GM18505 (cell line): Measurements from ENCODE around the gene ZC3H11A.
"Not testable (repeated sequence)": the region's sequence is repeated elsewhere in the genome, so short reads cannot be mapped to it uniquely, and the experiment has no call there.

Source experiments
- ATAC-seq: cut with Tn5 transposase; IDR thresholded peaks from one replicate; pipeline ENCODE4 v1.9.1; 2021; ENCODE audit not compliant: unreplicated experiment
- POLR2A ChIP-seq: IDR thresholded peaks from 4 replicates; pipeline ENCODE4 v1.6.1; 2011; ENCODE audit warnings: borderline replicate concordance; ENCODE audit not compliant: insufficient read depth, insufficient read length; ENCODE audit errors: extremely low read depth

Gene ZC3H11A

GRCh38 chr1:203797948-203798655 is 2.7 kb downstream of the ZC3H11A start:
- no peak for TF ChIP-seq POLR2A
- ATAC-seq = no peak

GRCh38 chr1:203799157-203799556 is 3.7 kb downstream of the ZC3H11A start:
- no peak for TF ChIP-seq POLR2A
- no peak for ATAC-seq

GRCh38 chr1:203799971-203800370 is 4.5 kb downstream of the ZC3H11A start:
- TF ChIP-seq POLR2A = no peak
- no peak for ATAC-seq

- TF ChIP-seq POLR2A = no peak
- ATAC-seq = no peak
These were observed 10.3 kb downstream of the ZC3H11A start for GRCh38 chr1:203805689-203806088.

GRCh38 chr1:203807196-203807595 is 11.8 kb downstream of the ZC3H11A start:
- ATAC-seq = no peak
- TF ChIP-seq POLR2A = no peak

GRCh38 chr1:203813581-203814341 is 18.3 kb downstream of the ZC3H11A start:
- ATAC-seq = no peak

DNA sequence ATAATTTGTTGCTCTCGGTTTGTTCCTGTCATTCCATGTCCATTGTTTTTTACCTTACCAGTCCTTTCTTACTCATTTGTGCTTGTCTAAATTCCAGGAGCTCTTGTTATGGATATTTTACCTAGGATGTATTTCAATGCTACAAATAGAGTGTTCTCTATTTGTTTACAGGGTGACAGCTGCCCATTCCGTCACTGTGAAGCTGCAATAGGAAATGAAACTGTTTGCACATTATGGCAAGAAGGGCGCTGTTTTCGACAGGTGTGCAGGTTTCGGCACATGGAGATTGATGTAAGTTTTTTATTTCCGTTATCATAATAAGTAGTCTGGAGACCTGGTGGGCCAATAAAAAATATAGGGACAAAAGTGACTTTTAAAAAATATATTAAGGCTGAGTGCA is 23.0 kb downstream of the ZC3H11A start:
- no peak for TF ChIP-seq POLR2A
- ATAC-seq = no peak

More at GRCh38 chr1:203813581-203814341, 18.3 kb downstream of the ZC3H11A start:
- no peak for TF ChIP-seq POLR2A

DNA sequence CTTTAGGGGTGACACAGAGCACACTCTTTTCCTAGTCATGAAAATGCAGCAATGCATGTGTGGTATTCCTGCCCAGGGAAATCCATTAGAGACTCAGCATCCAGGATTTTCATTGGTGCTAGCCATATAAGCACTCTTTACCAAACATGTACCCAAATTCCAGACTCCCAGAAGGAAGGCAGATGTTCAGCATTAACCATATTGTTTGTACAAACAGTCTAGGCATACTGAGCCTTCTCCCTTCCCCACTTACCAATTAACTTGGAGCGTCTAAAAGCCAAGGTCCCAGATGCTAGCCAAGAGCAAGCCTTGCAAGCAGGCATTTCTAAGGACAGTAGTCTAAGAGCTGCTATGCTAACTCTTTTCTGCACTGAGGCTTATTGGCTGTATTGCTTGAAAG is 27.9 kb downstream of the ZC3H11A start:
- no peak for TF ChIP-seq POLR2A
- ATAC-seq = no peak

GRCh38 chr1:203826175-203826574 is 30.8 kb downstream of the ZC3H11A start:
- ATAC-seq = no peak
- no peak for TF ChIP-seq POLR2A

DNA sequence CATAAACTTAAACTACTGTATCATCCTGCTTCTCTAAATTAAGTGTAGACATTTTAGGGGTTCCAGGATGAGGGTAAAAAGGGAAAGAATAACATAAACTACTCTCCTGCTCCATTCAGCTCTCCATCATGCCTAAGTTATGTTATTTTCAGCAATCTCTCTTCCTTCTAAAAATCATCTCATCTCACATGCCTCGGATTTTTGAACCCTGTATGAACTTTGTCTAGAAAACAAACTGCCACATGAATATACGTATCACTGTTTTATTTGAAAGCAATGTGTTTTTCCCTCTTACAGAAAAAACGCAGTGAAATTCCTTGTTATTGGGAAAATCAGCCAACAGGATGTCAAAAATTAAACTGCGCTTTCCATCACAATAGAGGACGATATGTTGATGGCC is 32.6 kb downstream of the ZC3H11A start:
- no peak for ATAC-seq
- no peak for TF ChIP-seq POLR2A

GRCh38 chr1:203828503-203828902 is 33.1 kb downstream of the ZC3H11A start:
- no peak for TF ChIP-seq POLR2A
- no peak for ATAC-seq

GRCh38 chr1:203829247-203829646 is 33.8 kb downstream of the ZC3H11A start:
- ATAC-seq = not testable (repeated sequence)

DNA sequence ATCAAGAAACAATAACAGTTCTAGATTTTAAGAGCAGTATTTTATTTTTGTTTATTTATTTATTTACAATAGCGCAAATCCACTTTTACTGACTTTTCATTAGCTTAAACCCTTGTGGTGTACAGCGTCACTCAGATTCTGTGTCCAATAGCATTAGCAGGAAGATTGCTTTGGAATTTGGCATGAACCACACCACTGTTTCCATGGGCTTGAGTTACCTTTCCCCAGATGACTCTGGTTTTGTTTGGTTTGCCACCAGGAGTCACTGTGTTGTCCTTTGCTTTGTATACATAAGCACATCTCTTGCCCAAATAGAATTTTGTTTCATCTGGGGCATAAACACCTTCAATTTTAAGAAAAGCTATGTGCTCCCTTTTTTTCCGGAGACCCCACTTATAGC is 40.1 kb downstream of the ZC3H11A start:
- ATAC-seq = no peak
- TF ChIP-seq POLR2A = no peak

DNA sequence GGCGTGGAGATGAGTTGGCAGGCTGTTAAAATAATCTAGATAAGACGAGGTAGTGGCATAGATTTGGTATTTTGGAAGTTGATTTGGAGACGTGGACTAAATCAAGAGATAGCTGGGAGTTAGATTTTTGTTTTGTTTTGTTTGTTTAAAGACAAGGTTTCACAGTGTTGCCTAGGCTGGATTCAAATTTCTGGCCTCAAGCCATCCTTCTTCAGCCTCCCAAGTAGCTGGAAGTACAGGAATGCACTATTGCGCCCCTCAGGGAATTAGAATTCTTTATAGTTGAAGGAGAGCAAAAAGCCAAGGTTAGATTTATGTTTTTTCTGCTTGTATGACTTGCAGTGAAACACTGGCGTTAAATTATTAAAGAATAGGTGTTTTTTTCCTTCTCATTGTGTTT is 43.7 kb downstream of the ZC3H11A start:
- no peak for ATAC-seq
- TF ChIP-seq POLR2A = no peak
